GM18907 (cell line): ENCODE results near the gene NCAPH2.

Source experiments
- ATAC-seq: cut with Tn5 transposase; IDR thresholded peaks from one replicate; pipeline ENCODE4 v1.9.1; 2021; ENCODE audit warnings: mild to moderate bottlenecking, moderate library complexity; ENCODE audit not compliant: unreplicated experiment

The NCAPH2 gene

GRCh38 chr22:50507991-50508884 lies at the start of gene NCAPH2:
NCAPH2 (plus strand) TSS chr22:50508224; CDS start chr22:50508338, 114 bp downstream.
- ATAC-seq: peak; percentile 76

DNA sequence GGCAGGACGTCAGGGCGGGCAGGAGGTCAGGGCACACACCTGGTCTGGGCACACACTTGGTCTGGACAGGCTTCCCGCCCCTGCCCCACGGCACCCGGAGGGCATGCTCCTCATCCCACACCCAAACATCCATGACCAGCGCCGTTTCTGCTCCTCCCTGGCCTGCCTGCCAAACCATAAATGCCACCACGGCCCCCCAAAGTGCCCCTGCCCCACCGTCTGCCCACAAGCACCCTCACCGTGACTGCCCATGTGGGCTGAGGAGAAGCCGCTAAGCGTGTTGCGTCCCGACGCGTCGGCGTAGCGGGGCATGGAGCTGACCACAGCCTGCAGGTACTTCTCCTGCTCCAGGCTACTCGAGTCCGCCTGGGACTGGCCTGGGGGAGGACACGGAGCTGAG lies 49.0 kb upstream of the NCAPH2 start:
- no peak for ATAC-seq

DNA sequence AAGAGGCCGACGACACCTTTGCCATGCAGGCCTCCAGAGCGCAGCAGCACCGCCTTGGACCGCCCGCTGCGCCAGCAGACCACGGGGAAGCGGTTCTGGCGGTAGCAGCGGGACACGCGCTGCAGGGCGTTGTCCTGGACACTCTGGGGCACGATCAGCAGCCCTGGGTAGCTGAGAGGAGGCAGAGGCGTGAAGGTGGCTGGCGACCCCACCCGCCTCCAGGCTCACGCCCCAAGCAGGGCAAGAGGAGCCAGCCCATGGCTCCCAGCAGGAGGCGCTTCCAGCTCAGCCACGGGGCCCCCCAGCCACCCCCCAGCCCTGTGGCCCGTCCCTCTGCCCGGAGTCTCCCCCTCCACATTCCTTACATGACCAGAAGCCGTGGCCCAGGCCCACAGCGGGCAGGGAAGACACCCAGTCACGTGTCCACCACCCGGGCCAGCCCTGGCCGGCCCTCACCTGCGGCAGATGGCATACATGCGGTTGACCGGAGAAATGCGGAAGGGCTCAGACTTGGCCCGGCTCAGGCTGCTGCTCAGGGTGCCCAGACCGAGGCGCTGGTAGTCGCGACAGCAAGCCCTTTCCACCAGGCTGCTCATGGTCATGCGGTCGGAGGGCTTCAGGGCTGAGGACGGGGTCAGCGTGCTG lies 48.4 kb upstream of the NCAPH2 start:
- no peak for ATAC-seq

DNA sequence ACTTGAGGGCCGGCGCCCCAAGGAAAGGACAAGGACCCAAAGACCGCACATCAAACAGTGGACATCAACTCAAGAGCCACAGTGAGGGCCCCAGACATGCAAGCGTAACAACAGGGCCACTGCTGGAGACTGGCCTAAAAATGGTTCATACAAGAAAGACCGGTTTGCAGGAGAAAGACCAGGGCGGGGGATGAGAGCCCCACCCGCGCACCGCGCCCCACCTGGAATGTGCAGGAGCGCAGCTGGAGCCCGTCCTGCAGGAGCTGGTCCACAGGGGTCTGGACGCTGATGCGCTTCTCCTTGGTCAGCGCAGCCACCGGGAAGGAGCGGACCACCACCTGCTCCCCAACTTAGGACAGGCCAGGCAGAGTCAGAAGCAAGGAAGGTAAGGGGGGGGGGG lies 47.1 kb upstream of the NCAPH2 start:
- ATAC-seq: no peak

DNA sequence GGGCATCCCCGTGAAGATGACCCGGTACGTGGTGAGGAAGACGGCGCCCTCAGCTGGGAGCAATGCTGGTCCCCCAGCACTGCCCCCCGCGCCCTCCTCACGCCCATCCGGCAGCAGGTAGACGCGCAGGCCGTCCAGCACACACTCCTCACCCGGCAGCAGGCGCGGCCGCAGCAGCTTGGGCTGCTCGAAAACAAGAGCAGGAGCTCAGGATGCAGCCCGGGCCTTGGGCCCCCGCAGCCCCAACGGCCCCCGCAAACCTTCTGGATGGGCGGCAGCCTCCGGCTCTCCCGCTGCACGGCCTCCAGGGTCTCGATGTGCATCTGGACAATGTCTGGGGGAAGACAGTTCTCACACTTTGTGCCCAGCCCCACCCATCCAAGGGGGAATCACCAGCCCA lies 46.5 kb upstream of the NCAPH2 start:
- ATAC-seq: no peak

GRCh38 chr22:50461979-50462540 lies 46.0 kb upstream of the NCAPH2 start:
- ATAC-seq: no peak

DNA sequence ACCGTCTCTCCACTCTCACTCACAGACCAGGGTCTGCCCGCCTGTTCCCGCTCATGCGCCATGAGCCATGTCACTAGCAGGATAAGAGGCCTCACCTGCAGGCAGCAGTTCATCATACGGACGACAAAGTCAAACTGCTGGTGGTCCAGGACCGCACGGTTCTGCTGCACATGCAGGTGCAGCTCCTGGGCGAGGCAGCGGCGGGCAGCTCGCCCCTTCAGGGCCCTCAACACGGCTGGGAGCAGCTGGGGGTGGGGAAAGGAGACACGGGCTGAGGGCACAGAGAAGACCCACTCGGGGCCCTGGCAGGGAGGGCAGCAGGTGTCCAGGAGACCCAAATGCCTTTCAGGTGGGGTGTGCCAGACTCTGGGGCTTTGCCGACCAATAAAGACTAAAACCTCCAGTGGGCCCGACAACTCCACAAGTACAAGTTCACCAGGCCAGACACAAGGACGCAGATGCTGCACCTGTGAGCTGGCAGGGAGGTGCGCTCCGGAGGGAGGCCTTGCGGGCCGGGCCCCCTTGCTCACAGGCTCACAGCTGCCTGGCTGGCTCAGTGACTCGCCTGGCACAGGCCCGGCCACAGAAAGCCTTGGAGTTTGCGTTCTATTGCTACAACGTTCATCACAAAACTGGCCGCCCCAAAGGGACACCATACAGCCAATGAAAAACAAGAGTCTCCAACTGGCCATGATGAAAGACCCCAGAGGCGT lies 44.7 kb upstream of the NCAPH2 start:
- ATAC-seq: no peak

DNA sequence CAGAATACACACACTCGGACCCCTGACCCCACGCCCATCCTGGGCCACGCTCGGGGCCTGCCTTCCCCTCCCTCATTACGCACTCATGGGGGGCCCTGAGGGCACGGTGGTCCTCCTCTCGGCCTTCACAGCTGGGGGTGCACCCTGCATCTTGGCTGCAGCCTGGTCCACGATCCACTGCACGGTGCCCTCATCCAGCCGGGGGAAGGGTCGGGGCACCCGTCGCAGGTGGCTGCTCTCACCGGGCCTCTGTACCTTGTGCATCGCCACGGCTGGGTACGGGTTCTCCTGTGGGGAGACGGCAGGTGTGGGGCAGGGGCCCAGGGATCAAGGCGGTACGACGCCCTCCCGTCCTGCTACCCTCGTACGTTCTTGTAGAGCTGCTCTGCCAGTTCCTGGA lies 43.6 kb upstream of the NCAPH2 start:
- no peak for ATAC-seq

- ATAC-seq: no peak
Observed at GRCh38 chr22:50465066-50465930, 42.7 kb upstream of the NCAPH2 start.

DNA sequence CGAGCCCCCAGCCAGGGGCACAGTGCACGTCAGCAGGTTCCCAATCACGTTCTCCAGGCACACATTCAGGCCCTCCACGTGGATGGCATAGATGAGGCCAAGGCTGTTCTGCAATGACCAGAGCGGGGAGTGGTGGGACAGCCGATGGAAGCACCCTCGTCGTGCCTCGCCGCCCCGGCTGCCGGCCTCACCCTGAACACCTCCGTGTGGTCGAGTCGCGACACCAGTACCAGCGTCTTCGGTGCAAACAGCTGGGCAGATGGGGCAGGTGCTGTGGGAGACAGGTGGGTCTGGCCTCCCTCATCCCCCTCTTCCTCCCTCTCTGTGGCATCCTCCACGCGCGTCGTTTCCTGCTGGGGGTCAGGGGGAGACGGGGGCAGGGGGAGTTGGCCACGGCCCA lies 40.7 kb upstream of the NCAPH2 start:
- ATAC-seq: no peak

- ATAC-seq: no peak
Observed at GRCh38 chr22:50467773-50468440, 40.1 kb upstream of the NCAPH2 start.

GRCh38 chr22:50468626-50469025 lies 39.4 kb upstream of the NCAPH2 start:
- no peak for ATAC-seq

DNA sequence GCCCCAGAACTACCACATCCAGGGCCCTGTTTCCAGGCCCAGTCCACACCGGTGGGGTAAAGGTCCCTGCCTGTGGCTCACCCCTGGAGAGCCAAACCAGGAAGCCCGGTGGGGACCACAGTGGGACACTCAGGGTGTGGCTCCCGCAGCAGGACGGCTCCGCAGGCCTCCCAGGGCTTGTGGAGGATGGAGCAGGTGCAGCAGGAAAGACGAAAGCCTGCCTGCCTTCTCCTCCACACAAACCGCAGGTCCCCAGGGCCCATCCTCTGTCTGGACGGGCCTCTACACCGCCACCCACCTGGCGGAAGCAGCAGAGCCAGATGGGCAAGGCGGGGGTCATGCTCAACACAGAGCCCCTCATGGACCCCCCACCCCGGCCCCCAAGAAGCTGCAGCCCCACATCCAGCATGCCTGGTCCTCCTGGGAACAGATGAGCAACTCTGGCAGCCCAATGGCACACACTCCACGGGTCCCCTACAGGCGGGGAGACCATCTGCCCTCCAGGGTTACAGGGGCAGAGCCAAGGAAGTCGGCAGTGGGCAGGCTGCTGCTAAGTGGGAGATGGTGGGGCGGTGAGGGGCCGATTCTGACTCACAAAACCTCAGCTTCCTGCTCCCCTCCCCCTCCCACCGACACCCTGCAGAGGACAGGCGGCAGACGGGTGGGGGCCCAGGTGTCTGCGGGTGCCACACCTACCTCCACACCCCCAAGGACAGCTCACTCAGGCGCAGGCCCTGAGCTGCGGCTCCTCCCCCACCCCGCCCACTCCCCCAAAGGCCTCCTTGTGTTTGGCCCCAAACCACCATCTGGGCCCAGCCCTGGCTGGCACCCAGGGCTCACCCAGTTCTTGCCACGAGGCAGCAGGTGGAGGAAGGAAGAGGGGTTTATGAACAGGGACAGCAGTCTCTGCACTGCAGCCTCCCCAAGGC lies 38.4 kb upstream of the NCAPH2 start:
- ATAC-seq: peak; percentile 68

DNA sequence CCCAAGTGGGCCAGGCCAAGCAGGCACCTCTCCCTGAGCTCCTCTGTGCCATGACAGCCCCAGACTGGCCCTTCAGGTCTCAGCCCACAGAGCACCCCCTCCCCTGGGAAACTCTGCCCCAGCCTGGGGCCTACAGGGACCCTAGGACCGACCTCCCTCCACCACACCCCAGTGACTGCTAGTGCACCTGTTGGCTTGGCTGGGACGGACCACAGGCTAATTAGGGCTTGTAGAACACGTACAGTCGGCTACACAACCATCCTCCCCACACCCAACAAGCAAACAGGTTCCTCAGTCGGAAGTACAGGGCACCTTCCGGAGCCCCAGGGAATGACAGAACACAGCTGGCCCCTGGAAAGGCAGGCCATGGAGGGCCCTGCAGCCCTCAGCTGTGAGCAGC lies 37.5 kb upstream of the NCAPH2 start:
- ATAC-seq: peak; percentile 1

GRCh38 chr22:50471197-50471847 lies 36.7 kb upstream of the NCAPH2 start:
- ATAC-seq: no peak

GRCh38 chr22:50471962-50472361 lies 36.1 kb upstream of the NCAPH2 start:
- no peak for ATAC-seq

GRCh38 chr22:50473088-50473487 lies 34.9 kb upstream of the NCAPH2 start:
- ATAC-seq: no peak
